Endodermal cell (in vitro differentiated cells): ENCODE results near the gene IL18RAP. TPM values are rescaled to one million over a fixed set of nuclear protein-coding genes. Genes with fewer than 3 reads are reported as not detected.

Source experiments
- DNase-seq: peaks from one replicate; pipeline ENCODE4 v3.0.0-alpha.2; 2017
- H3K27ac ChIP-seq: 2 replicates; pipeline ENCODE4 v1.5.1; 2013; ENCODE audit warnings: mild to moderate bottlenecking, low read depth, low read length, moderate library complexity
- H3K27me3 ChIP-seq: 2 replicates; pipeline ENCODE4 v1.6.1; 2013; ENCODE audit warnings: mild to moderate bottlenecking, low read length, moderate library complexity; ENCODE audit not compliant: insufficient read depth, control insufficient read depth, poor library complexity, severe bottlenecking
- H3K36me3 ChIP-seq: 2 replicates; pipeline ENCODE4 v1.7.0; 2013; ENCODE audit warnings: mild to moderate bottlenecking, low read length, moderate library complexity; ENCODE audit not compliant: control insufficient read depth, insufficient read depth
- H3K4me1 ChIP-seq: one replicate; pipeline ENCODE4 v1.7.0; 2013; ENCODE audit warnings: low read length; ENCODE audit not compliant: control insufficient read depth, insufficient read depth
- H3K4me3 ChIP-seq: 2 replicates; pipeline ENCODE4 v1.5.1; 2013; ENCODE audit warnings: mild to moderate bottlenecking, low read length, moderate library complexity
- H3K9ac ChIP-seq: 2 replicates; pipeline ENCODE4 v1.6.1; 2013; ENCODE audit warnings: mild to moderate bottlenecking, low read length, moderate library complexity; ENCODE audit not compliant: poor library complexity, severe bottlenecking; ENCODE audit errors: extremely low read depth
- H3K9me3 ChIP-seq: 2 replicates; pipeline ENCODE4 v1.6.1; 2013; ENCODE audit warnings: mild to moderate bottlenecking, low read length, moderate library complexity; ENCODE audit not compliant: control insufficient read depth
- H3K27ac Mint-ChIP-seq: 2 replicates; pipeline ENCODE4 v1.8.0; 2020; ENCODE audit warnings: mixed read lengths
- H3K27me3 Mint-ChIP-seq: 2 replicates; pipeline ENCODE4 v1.8.0; 2021; ENCODE audit warnings: mild to moderate bottlenecking, mixed read lengths; ENCODE audit not compliant: insufficient read depth
- H3K36me3 Mint-ChIP-seq: 2 replicates; pipeline ENCODE4 v1.8.0; 2020; ENCODE audit warnings: low read depth, mixed read lengths
- H3K4me1 Mint-ChIP-seq: 2 replicates; pipeline ENCODE4 v1.8.0; 2020; ENCODE audit warnings: mixed read lengths
- H3K4me3 Mint-ChIP-seq: 2 replicates; pipeline ENCODE4 v1.8.0; 2020; ENCODE audit warnings: mild to moderate bottlenecking, moderate library complexity, mixed read lengths
- H3K9me3 Mint-ChIP-seq: 2 replicates; pipeline ENCODE4 v1.8.0; 2020; ENCODE audit warnings: mild to moderate bottlenecking, mixed read lengths
- WGBS, 2 experiments: methylation state at CpG; one replicate each; pipeline versions ENCODE4 v1.1.5 to v1.1.7; 2013; ENCODE audit warnings: missing lambda C conversion rate in 2 of 2, mixed read lengths in 1 of 2; ENCODE audit not compliant: insufficient coverage in 1 of 2, insufficient read length in 1 of 2; 5-methylcytosine and 5-hydroxymethylcytosine counted together
- total RNA-seq, 2 donors: library from RNA; stranded (reverse); fragmentation: NEBNext Ultra II Directional in 1 of 2; extraction: Animal tissue kit (Norgen Biotek cat#: 25700) in 1 of 2; gene quantifications; 2 replicates in 1 of 2; 3 replicates in 1 of 2; pipeline ENCODE4 v1.2.1, GENCODE V29; 2021
- TF ChIP-seq, protein P1 (sequence below): fragments of 200-600 bp; sonication (generic); conservative IDR thresholded peaks from 2 replicates; pipeline ENCODE4 v1.5.0; 2021; ENCODE audit warnings: antibody characterized with exemption, mild to moderate bottlenecking

Gene IL18RAP
- total RNA-seq, 2 donors from 2014 or later: 0.11 TPM; not detected in 1

DNA sequence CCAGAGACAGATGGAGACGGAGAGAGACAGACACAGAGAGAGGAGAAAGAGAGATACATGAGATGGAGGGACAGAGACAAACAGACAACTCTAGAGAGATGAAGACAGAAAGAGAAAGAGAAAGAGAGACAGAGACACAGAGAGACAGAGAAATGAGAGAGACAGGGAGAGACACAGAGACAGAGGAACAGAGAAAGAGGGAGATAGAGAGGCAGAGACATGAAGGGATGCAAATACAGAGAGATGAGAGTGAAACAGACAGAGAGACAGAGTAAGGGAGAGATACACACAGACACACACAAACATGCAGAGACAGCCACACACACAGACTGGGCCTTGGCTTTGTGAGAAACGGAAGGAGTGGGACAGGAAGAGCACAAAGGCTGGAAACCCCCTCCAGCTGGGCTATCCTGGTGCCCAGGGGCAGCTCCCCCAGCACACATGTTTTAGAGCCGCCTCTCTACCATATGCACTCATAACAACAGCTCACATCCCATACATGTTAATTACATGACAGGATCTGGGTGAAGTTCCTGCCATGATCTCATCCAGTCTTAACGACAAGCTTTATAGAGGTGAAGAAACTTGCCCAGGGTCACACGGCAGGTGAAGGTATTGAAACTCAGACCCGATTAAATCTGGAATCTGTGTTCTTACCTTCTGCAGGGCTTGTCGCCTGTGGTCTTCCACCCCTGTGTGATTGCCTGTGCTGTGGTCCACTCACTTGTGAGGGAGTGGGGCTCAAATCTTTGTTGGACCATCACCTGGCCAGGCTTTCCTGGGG lies 35.0 kb upstream of the IL18RAP start:
- H3K36me3 ChIP-seq: peaks cover 5% of the 10 kb centered on the region
- TF ChIP-seq, protein P1, sequence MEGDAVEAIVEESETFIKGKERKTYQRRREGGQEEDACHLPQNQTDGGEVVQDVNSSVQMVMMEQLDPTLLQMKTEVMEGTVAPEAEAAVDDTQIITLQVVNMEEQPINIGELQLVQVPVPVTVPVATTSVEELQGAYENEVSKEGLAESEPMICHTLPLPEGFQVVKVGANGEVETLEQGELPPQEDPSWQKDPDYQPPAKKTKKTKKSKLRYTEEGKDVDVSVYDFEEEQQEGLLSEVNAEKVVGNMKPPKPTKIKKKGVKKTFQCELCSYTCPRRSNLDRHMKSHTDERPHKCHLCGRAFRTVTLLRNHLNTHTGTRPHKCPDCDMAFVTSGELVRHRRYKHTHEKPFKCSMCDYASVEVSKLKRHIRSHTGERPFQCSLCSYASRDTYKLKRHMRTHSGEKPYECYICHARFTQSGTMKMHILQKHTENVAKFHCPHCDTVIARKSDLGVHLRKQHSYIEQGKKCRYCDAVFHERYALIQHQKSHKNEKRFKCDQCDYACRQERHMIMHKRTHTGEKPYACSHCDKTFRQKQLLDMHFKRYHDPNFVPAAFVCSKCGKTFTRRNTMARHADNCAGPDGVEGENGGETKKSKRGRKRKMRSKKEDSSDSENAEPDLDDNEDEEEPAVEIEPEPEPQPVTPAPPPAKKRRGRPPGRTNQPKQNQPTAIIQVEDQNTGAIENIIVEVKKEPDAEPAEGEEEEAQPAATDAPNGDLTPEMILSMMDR: no peak
- H3K27ac ChIP-seq: no peak overlapping the region
- H3K27me3 Mint-ChIP-seq: no peaks in the 10 kb centered on the region
- no peak overlapping the region for H3K4me3 ChIP-seq
- DNase-seq: no peak
- H3K27ac Mint-ChIP-seq: no peak overlapping the region
- H3K4me1 Mint-ChIP-seq: no peaks in the 10 kb centered on the region
- no peak overlapping the region for H3K9ac ChIP-seq
- peaks cover 17% of the 10 kb centered on the region for H3K9me3 ChIP-seq
- H3K9me3 Mint-ChIP-seq: peaks cover 13% of the 10 kb centered on the region
- H3K36me3 Mint-ChIP-seq: peaks cover 8% of the 10 kb centered on the region
- no peak overlapping the region for H3K4me3 Mint-ChIP-seq
- no peaks in the 10 kb centered on the region for H3K4me1 ChIP-seq
- 90 to 92% methylated on average over 5 to 7 of the region's 7 CpGs for WGBS, 2 experiments
- H3K27me3 ChIP-seq: no peaks in the 10 kb centered on the region

DNA sequence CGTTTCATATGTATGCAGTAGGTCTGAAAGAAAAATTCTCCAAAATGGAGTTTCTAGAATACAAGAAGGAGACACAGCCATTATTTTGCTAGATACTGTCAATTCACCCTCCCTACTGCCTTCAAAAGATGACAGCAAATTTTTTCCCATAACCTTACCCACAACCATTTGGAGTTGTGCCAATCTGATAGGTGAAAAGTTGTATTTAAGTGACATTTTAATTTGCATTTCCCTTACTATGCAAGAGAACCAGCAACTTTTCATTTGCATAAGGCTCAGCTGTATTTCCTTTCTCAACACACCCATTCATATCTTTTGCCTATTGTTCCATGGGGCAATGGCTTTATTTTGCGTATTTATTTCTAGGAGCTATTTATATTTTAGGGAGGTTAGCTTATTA lies 31.4 kb upstream of the IL18RAP start:
- H3K4me1 Mint-ChIP-seq: no peaks in the 10 kb centered on the region
- H3K36me3 ChIP-seq: no peaks in the 10 kb centered on the region
- no peak overlapping the region for H3K4me3 Mint-ChIP-seq
- 87 to 100% methylated on average over 1 to 2 of the region's 2 CpGs for WGBS, 2 experiments
- no peaks in the 10 kb centered on the region for H3K4me1 ChIP-seq
- H3K36me3 Mint-ChIP-seq: no peaks in the 10 kb centered on the region
- no peaks in the 10 kb centered on the region for H3K27me3 Mint-ChIP-seq
- no peak overlapping the region for H3K27ac ChIP-seq
- H3K4me3 ChIP-seq: no peak overlapping the region
- no peaks in the 10 kb centered on the region for H3K9me3 ChIP-seq
- no peaks in the 10 kb centered on the region for H3K9me3 Mint-ChIP-seq
- H3K27me3 ChIP-seq: no peaks in the 10 kb centered on the region
- no peak overlapping the region for H3K27ac Mint-ChIP-seq
- TF ChIP-seq, protein P1: no peak
- H3K9ac ChIP-seq: no peak overlapping the region
- no peak for DNase-seq

DNA sequence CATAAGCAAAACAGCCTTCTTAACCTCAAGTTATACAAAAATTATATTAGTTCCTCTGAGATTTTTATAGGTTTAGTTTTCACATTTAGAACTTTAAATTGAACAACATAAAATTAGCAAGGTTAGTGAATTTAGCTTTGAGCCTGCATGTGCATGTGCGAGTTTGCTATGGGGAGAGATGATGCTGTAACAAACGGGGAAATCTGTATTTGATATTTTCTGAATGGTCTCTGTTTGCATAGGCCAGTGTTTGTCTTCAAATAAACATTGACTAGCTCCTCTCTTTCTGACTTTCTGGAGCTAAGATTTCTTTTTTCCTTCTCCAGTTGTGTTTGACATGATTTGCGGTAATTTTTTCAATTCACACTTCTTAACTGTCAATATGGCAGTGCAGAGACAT lies 30.9 kb upstream of the IL18RAP start:
- no peaks in the 10 kb centered on the region for H3K4me1 Mint-ChIP-seq
- Histone ChIP-seq H3K4me3 (no peak overlapping the region), H3K9ac (no peak overlapping the region), H3K4me1 (no peaks in the 10 kb centered on the region), H3K36me3 (no peaks in the 10 kb centered on the region), H3K27me3 (no peaks in the 10 kb centered on the region), H3K9me3 (no peaks in the 10 kb centered on the region), H3K27ac (no peak overlapping the region)
- no peak for DNase-seq
- no peaks in the 10 kb centered on the region for H3K27me3 Mint-ChIP-seq
- H3K27ac Mint-ChIP-seq: no peak overlapping the region
- H3K9me3 Mint-ChIP-seq: no peaks in the 10 kb centered on the region
- no peaks in the 10 kb centered on the region for H3K36me3 Mint-ChIP-seq
- TF ChIP-seq, protein P1: no peak
- WGBS, 2 experiments: 66 to 100% methylated on average over 1 to 3 of the region's 3 CpGs
- no peak overlapping the region for H3K4me3 Mint-ChIP-seq
